HCT116 (cell line): ENCODE results near the gene LRRC73. TPM values are rescaled to one million over a fixed set of nuclear protein-coding genes. Genes with fewer than 3 reads are reported as not detected.

Experiments
- ATAC-seq: fragments of 200-7000 bp; cut with Tn5 transposase; 2 replicates; pipeline ENCODE4 v1.9.1; 2020; ENCODE audit warnings: mild to moderate bottlenecking, moderate library complexity
- BruUV-seq: library from RNA; stranded (reverse); fragments of 400-500 nt; replicated peaks from 2 replicates; lab custom pipeline; 2021; lab: Mats Ljungman, UMichigan
- CTCF ChIA-PET: fragments of 300-600 bp; sonication (Branson Sonifier 250); formaldehyde crosslinking; loops from one replicate; lab custom pipeline; 2021; ENCODE audit warnings: antibody characterized with exemption; lab: Charles Lee
- POLR2A ChIA-PET: fragments of 300-600, 350-600 bp; sonication (Branson Sonifier 250); formaldehyde crosslinking; loops from one replicate; lab custom pipeline; 2021; ENCODE audit warnings: antibody characterized with exemption; lab: Charles Lee
- RAD21 ChIA-PET, 2 experiments: fragments of 300-600 bp; sonication (Branson Sonifier 250); formaldehyde crosslinking; loops; one replicate each; lab custom pipeline; 2023; ENCODE audit warnings: low total read pairs in 2 of 2; ENCODE audit not compliant: uncharacterized antibody in 2 of 2, unreplicated experiment in 2 of 2, low non-redundant PET in 1 of 2; lab: Charles Lee
- DNase-seq: peaks from one replicate; pipeline ENCODE4 v3.0.0-alpha.2; 2010; ENCODE audit warnings: low read depth, low spot score
- H2AFZ ChIP-seq: fragments of 200-600 bp; shearing (Covaris generic), sonication (generic); 2 replicates; pipeline ENCODE4 v1.6.1; 2017; ENCODE audit warnings: low read depth, mixed run types, mixed read lengths, antibody characterized with exemption, low read length; ENCODE audit not compliant: poor library complexity, severe bottlenecking
- H3K27ac ChIP-seq: 2 replicates; pipeline ENCODE4 v1.5.1; 2012; ENCODE audit warnings: low read depth, low read length
- H3K27me3 ChIP-seq: fragments of 200-600 bp; sonication (generic); 2 replicates; pipeline ENCODE4 v1.6.1; 2016; ENCODE audit warnings: mixed run types, low read length, mixed read lengths; ENCODE audit not compliant: insufficient read depth
- H3K36me3 ChIP-seq, 2 experiments: fragments of 200-500 bp in 1 of 2; fragments of 200-600 bp in 1 of 2; sonication (Bioruptor generic) in 1 of 2; sonication (generic) in 1 of 2; 2 replicates each; pipeline versions ENCODE4 v1.5.1 to v1.6.1; 2014 to 2016; ENCODE audit warnings: low read length in 2 of 2, inconsistent platforms in 1 of 2, mixed read lengths in 1 of 2, mixed run types in 1 of 2; ENCODE audit not compliant: insufficient read depth in 2 of 2, control insufficient read depth in 1 of 2
- H3K4me1 ChIP-seq, 2 experiments: fragments of 200-600 bp in 1 of 2; sonication (generic) in 1 of 2; 2 replicates each; pipeline versions ENCODE4 v1.5.1 to v1.6.1; 2012 to 2017; ENCODE audit warnings: low read length in 2 of 2, inconsistent platforms in 1 of 2, mild to moderate bottlenecking in 1 of 2, mixed read lengths in 1 of 2, mixed run types in 1 of 2, moderate library complexity in 1 of 2; ENCODE audit not compliant: insufficient read depth in 2 of 2, control insufficient read depth in 1 of 2
- H3K4me2 ChIP-seq: fragments of 200-600 bp; sonication (generic); 2 replicates; pipeline ENCODE4 v1.6.1; 2017; ENCODE audit warnings: mixed run types, low read length, mixed read lengths
- H3K4me3 ChIP-seq, 2 experiments: fragments of 200-600 bp in 1 of 2; sonication (generic) in 1 of 2; replicated peaks in 1 of 2; 2 replicates each; pipeline ENCODE4 v1.5.1; 2011 to 2016; ENCODE audit warnings: low read length in 2 of 2, control low read depth in 1 of 2, low read depth in 1 of 2, mild to moderate bottlenecking in 1 of 2, mixed read lengths in 1 of 2, mixed run types in 1 of 2
- H3K79me2 ChIP-seq: fragments of 200-600 bp; sonication (generic); 2 replicates; pipeline ENCODE4 v1.6.1; 2017; ENCODE audit warnings: mild to moderate bottlenecking, mixed run types, low read length, moderate library complexity, mixed read lengths; ENCODE audit not compliant: insufficient read depth
- H3K9ac ChIP-seq: fragments of 200-600 bp; sonication (generic); 2 replicates; pipeline ENCODE4 v1.6.1; 2016; ENCODE audit warnings: low read length, mixed read lengths
- H3K9me2 ChIP-seq: fragments of 200-600 bp; sonication (generic), shearing (Covaris generic); 2 replicates; pipeline ENCODE4 v1.6.1; 2017; ENCODE audit warnings: mixed run types, mild to moderate bottlenecking, moderate library complexity; ENCODE audit not compliant: insufficient read depth
- H3K9me3 ChIP-seq, 2 experiments: fragments of 200-500 bp in 1 of 2; fragments of 200-600 bp in 1 of 2; sonication (Bioruptor generic) in 1 of 2; sonication (generic) in 1 of 2; 2 replicates each; pipeline ENCODE4 v1.6.1; 2014 to 2017; ENCODE audit warnings: low read length in 2 of 2, mixed read lengths in 2 of 2, inconsistent platforms in 1 of 2, low read depth in 1 of 2, mild to moderate bottlenecking in 1 of 2, mixed run types in 1 of 2, moderate library complexity in 1 of 2; ENCODE audit not compliant: control insufficient read depth in 1 of 2, insufficient read depth in 1 of 2
- H4K20me1 ChIP-seq: fragments of 200-600 bp; sonication (generic), shearing (Covaris generic); 2 replicates; pipeline ENCODE4 v1.6.1; 2017; ENCODE audit warnings: mixed run types, mild to moderate bottlenecking, moderate library complexity; ENCODE audit not compliant: insufficient read depth
- ELF1 ChIP-seq: IDR thresholded peaks from 2 replicates; pipeline ENCODE4 v1.6.1; 2012; ENCODE audit warnings: low read depth, borderline replicate concordance
- EZH2phosphoT487 ChIP-seq: fragments of 200-600 bp; IDR thresholded peaks from 2 replicates; pipeline ENCODE4 v1.6.1; 2018; ENCODE audit warnings: antibody characterized with exemption, borderline replicate concordance
- JUND ChIP-seq: IDR thresholded peaks from 2 replicates; pipeline ENCODE4 v1.6.1; 2012
- POLR2A ChIP-seq: IDR thresholded peaks from 2 replicates; pipeline ENCODE4 v1.7.0; 2011; ENCODE audit warnings: borderline replicate concordance; ENCODE audit not compliant: insufficient read depth, insufficient read length; ENCODE audit errors: extremely low read depth
- POLR2AphosphoS5 ChIP-seq: IDR thresholded peaks from 2 replicates; pipeline ENCODE4 v1.6.1; 2011; ENCODE audit warnings: mild to moderate bottlenecking, low read depth, low read length, moderate library complexity
- SIN3A ChIP-seq: IDR thresholded peaks from 2 replicates; pipeline ENCODE4 v1.6.1; 2012; ENCODE audit warnings: low read depth
- SRF ChIP-seq: IDR thresholded peaks from 2 replicates; pipeline ENCODE4 v1.6.1; 2012; ENCODE audit warnings: low read depth
- YY1 ChIP-seq: IDR thresholded peaks from 2 replicates; pipeline ENCODE4 v1.6.1; 2011; ENCODE audit warnings: low read length, low read depth, moderate library complexity, mild to moderate bottlenecking; ENCODE audit not compliant: insufficient replicate concordance; ENCODE audit errors: extremely low read depth
- ZFX ChIP-seq: fragments of 450-650 bp; IDR thresholded peaks from 2 replicates; pipeline ENCODE4 v1.6.1; 2017
- ZNF274 ChIP-seq: fragments of 200-500 bp; sonication (Bioruptor generic); IDR thresholded peaks from 2 replicates; pipeline ENCODE4 v1.6.1; 2014; ENCODE audit warnings: mild to moderate bottlenecking, low read depth, low read length, inconsistent platforms
- intact Hi-C: fragments of 100-400 bp; cut with micrococcal nuclease; formaldehyde crosslinking; loops from 2 replicates; pipeline ENCODE4 v1.10.0; 2022
- total RNA-seq: library from RNA; stranded (reverse); gene quantifications from one replicate; pipeline ENCODE4 v1.2.1, GENCODE V29; 2021; ENCODE audit not compliant: unreplicated experiment
- TF ChIP-seq, protein P1 (sequence below): IDR thresholded peaks from 2 replicates; pipeline ENCODE4 v1.6.1; 2012; ENCODE audit warnings: low read depth
- TF ChIP-seq, protein P2 (sequence below), 3 experiments: fragments of 200-600 bp in 1 of 3; sonication (generic) in 1 of 3; IDR thresholded peaks in 2 of 3; conservative IDR thresholded peaks in 1 of 3; 2 replicates each; pipeline ENCODE4 v1.5.1; 2012 to 2017; ENCODE audit warnings: low read depth in 2 of 3, low read length in 2 of 3, antibody characterized with exemption in 1 of 3, borderline replicate concordance in 1 of 3, control low read depth in 1 of 3, mild to moderate bottlenecking in 1 of 3, mixed read lengths in 1 of 3, mixed run types in 1 of 3, moderate library complexity in 1 of 3; ENCODE audit not compliant: insufficient read depth in 1 of 3

Gene LRRC73
- total RNA-seq, 1 experiment from 2014 or later = 1.2 TPM

DNA sequence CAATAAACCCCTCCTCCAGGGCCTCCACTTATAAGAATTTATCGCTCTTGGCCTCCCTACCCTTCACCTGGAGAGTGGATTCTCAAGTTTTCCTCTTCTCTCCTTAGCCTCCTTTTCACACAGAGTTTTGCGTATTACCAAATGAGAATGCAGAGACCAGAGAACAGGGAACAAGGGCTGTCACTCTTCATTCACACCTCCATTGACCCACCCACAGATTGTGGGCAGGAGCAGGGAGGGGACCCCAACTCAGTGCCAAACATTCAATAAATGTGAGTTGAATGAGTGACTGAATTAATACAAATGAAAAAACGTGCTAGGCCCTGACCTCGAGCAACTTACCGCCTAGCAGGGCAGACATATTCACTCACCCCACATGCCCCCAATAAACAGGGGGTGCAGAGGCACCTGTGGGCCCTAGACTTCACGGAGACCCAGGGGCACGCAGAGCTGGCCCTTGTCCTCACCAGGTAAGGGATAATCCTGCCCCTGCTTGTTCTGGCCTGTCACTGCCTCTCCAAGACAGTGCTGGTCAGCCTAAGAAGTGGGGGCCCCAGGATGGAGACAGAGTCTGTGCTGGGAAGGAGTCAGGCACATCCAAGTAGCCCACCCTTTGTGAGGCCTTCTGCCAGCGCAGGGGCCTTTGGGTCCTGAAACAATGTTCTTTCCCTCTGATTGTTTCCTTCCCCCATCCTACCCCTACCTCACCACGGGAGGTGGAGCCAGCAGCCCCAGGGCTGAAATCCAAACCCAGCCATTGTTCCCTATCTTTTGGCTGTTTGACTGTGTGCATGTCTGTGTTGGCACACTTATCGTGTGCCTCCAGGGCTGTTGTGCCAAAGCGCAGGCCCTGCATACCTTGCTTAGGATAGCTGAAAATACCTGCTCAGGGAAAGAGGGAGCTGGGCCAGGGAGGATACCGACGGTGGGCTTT is 41.1 kb downstream of the LRRC73 start:
- ChIA-PET RAD21 (no interaction called here), CTCF (no interaction called here), POLR2A (no interaction called here)
- ATAC-seq (no peak), DNase-seq (no peak)
- H3K27ac ChIP-seq = no peak overlapping the region
- H3K4me1 ChIP-seq = peaks cover 18 to 21% of the 10 kb centered on the region in 2 experiments
- intact Hi-C loops = no loop called here
- no peak for TF ChIP-seq SIN3A
- TF ChIP-seq ZNF274 = no peak
- TF ChIP-seq SRF = no peak
- no peak for TF ChIP-seq YY1
- TF ChIP-seq JUND = no peak
- no peak for TF ChIP-seq ELF1
- TF ChIP-seq EZH2phosphoT487 = no peak
- TF ChIP-seq POLR2A = no peak
- TF ChIP-seq POLR2AphosphoS5 = no peak
- TF ChIP-seq, protein P1, sequence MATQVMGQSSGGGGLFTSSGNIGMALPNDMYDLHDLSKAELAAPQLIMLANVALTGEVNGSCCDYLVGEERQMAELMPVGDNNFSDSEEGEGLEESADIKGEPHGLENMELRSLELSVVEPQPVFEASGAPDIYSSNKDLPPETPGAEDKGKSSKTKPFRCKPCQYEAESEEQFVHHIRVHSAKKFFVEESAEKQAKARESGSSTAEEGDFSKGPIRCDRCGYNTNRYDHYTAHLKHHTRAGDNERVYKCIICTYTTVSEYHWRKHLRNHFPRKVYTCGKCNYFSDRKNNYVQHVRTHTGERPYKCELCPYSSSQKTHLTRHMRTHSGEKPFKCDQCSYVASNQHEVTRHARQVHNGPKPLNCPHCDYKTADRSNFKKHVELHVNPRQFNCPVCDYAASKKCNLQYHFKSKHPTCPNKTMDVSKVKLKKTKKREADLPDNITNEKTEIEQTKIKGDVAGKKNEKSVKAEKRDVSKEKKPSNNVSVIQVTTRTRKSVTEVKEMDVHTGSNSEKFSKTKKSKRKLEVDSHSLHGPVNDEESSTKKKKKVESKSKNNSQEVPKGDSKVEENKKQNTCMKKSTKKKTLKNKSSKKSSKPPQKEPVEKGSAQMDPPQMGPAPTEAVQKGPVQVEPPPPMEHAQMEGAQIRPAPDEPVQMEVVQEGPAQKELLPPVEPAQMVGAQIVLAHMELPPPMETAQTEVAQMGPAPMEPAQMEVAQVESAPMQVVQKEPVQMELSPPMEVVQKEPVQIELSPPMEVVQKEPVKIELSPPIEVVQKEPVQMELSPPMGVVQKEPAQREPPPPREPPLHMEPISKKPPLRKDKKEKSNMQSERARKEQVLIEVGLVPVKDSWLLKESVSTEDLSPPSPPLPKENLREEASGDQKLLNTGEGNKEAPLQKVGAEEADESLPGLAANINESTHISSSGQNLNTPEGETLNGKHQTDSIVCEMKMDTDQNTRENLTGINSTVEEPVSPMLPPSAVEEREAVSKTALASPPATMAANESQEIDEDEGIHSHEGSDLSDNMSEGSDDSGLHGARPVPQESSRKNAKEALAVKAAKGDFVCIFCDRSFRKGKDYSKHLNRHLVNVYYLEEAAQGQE = no peak
- TF ChIP-seq, protein P2, sequence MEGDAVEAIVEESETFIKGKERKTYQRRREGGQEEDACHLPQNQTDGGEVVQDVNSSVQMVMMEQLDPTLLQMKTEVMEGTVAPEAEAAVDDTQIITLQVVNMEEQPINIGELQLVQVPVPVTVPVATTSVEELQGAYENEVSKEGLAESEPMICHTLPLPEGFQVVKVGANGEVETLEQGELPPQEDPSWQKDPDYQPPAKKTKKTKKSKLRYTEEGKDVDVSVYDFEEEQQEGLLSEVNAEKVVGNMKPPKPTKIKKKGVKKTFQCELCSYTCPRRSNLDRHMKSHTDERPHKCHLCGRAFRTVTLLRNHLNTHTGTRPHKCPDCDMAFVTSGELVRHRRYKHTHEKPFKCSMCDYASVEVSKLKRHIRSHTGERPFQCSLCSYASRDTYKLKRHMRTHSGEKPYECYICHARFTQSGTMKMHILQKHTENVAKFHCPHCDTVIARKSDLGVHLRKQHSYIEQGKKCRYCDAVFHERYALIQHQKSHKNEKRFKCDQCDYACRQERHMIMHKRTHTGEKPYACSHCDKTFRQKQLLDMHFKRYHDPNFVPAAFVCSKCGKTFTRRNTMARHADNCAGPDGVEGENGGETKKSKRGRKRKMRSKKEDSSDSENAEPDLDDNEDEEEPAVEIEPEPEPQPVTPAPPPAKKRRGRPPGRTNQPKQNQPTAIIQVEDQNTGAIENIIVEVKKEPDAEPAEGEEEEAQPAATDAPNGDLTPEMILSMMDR (IDR thresholded peaks at IDR 0.05 in 2 of 3, conservative IDR thresholded peaks at IDR 0.05 in 1 of 3; ENCODE audit: borderline replicate concordance in 1 of 3, insufficient read depth in 1 of 3, low read depth in 2 of 3, low read length in 2 of 3) = no peak
- no peak for TF ChIP-seq ZFX
- H3K79me2 ChIP-seq = no peaks in the 10 kb centered on the region
- BruUV-seq = no TSS peak
- H3K9me2 ChIP-seq = no peaks in the 10 kb centered on the region
- no peak overlapping the region for H3K9ac ChIP-seq
- no peak overlapping the region for H3K4me2 ChIP-seq
- no peaks in the 10 kb centered on the region for H3K9me3 ChIP-seq
- H3K4me3 ChIP-seq = no peak overlapping the region
- H4K20me1 ChIP-seq = no peaks in the 10 kb centered on the region
- no peak overlapping the region for H2AFZ ChIP-seq
- H3K36me3 ChIP-seq = no peaks in the 10 kb centered on the region
- H3K27me3 ChIP-seq = no peaks in the 10 kb centered on the region
